Loucy (cell line): Measurements from ENCODE around the gene MRPL33.

ENCODE experiments used
- H2AFZ ChIP-seq: fragments of 200-600 bp; sonication (generic); 2 replicates; pipeline ENCODE4 v1.6.0; 2016; ENCODE audit warnings: antibody characterized with exemption, mild to moderate bottlenecking, low read length, moderate library complexity
- H3F3A ChIP-seq: fragments of 200-600 bp; 2 replicates; pipeline ENCODE4 v1.6.0; 2016; ENCODE audit warnings: antibody characterized with exemption, low read depth, mild to moderate bottlenecking
- H3K27me3 ChIP-seq: fragments of 200-600 bp; sonication (generic); 2 replicates; pipeline ENCODE4 v1.6.1; 2014; ENCODE audit warnings: low read length, mild to moderate bottlenecking; ENCODE audit not compliant: insufficient read depth, poor library complexity, severe bottlenecking
- H3K36me3 ChIP-seq: fragments of 200-600 bp; sonication (generic); 2 replicates; pipeline ENCODE4 v1.6.1; 2016; ENCODE audit warnings: low read length; ENCODE audit not compliant: insufficient read depth
- H3K4me1 ChIP-seq: fragments of 200-600 bp; sonication (generic); 2 replicates; pipeline ENCODE4 v1.5.1; 2014; ENCODE audit warnings: low read length, mild to moderate bottlenecking; ENCODE audit not compliant: insufficient read depth, poor library complexity, severe bottlenecking
- H3K4me2 ChIP-seq: fragments of 200-600 bp; sonication (generic); 2 replicates; pipeline ENCODE4 v1.6.0; 2014; ENCODE audit warnings: antibody characterized with exemption, low read length, low read depth, mild to moderate bottlenecking; ENCODE audit not compliant: poor library complexity, severe bottlenecking
- H3K4me3 ChIP-seq: fragments of 200-600 bp; sonication (generic); 2 replicates; pipeline ENCODE4 v1.5.1; 2014; ENCODE audit warnings: low read length, mild to moderate bottlenecking, mixed read lengths; ENCODE audit not compliant: poor library complexity, severe bottlenecking
- H3K79me2 ChIP-seq: fragments of 200-600 bp; sonication (generic); 2 replicates; pipeline ENCODE4 v1.6.1; 2014; ENCODE audit warnings: low read length; ENCODE audit not compliant: insufficient read depth
- H3K9ac ChIP-seq: fragments of 200-600 bp; sonication (generic); 2 replicates; pipeline ENCODE4 v1.6.0; 2014; ENCODE audit warnings: mild to moderate bottlenecking, low read depth, low read length, moderate library complexity; ENCODE audit not compliant: poor library complexity, severe bottlenecking
- H3K9me2 ChIP-seq: fragments of 200-600 bp; sonication (generic); replicated peaks from 2 replicates; pipeline ENCODE4 v1.6.1; 2016; ENCODE audit warnings: low read depth, low read length, mixed read lengths
- H3K9me3 ChIP-seq: fragments of 200-600 bp; sonication (generic); 2 replicates; pipeline ENCODE4 v1.6.1; 2014; ENCODE audit warnings: mild to moderate bottlenecking, antibody characterized with exemption, low read length, low read depth; ENCODE audit not compliant: insufficient read depth
- H4K20me1 ChIP-seq: fragments of 200-600 bp; sonication (generic); 2 replicates; pipeline ENCODE4 v1.6.0; 2014; ENCODE audit warnings: antibody characterized with exemption, low read length, mild to moderate bottlenecking; ENCODE audit not compliant: insufficient read depth, poor library complexity, severe bottlenecking
- CTCF ChIP-seq: fragments of 200-600 bp; sonication (generic); conservative IDR thresholded peaks from 2 replicates; pipeline ENCODE4 v1.5.1; 2014; ENCODE audit warnings: mild to moderate bottlenecking, antibody characterized with exemption, low read length
- EZH2phosphoT487 ChIP-seq: fragments of 200-600 bp; IDR thresholded peaks from 2 replicates; pipeline ENCODE4 v1.6.1; 2018; ENCODE audit warnings: antibody characterized with exemption, mild to moderate bottlenecking, moderate library complexity, borderline replicate concordance

Gene MRPL33

DNA sequence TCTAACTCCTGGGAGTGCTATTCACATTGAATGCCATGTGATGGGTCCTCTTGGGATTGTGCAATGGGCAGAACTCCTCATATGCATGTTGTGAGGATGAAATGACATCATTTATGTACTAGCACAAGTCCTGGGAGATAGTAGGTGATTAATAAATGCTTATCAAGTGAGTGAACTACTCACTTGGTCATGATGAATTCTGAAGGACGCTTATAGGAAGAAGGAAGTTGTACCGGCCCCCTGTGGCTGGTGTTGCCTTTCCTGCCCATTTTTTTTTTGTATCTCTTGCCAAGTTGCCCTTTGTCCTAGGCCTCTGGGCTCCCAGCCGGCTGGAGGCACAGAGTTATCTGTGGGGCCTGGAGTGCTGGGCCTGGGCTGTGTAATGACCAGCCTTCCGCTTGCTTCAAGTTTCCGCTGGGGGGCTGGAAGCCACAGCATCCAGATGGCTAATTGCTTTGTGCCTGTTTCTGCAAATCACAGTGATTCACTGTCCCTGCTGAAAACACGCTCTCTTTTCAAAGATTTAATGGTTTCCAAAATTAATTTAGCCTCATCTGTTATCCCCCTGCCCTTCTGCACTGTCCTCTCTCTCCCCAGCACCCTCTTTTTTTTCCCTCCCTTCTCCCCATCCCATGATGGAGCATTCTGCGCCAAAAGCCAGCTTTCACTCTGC is 33.7 kb upstream of the MRPL33 start:
- no peaks in the 10 kb centered on the region for H3F3A ChIP-seq
- no peaks in the 10 kb centered on the region for H3K9me3 ChIP-seq
- no peaks in the 10 kb centered on the region for H3K9me2 ChIP-seq
- no peak overlapping the region for H2AFZ ChIP-seq
- no peaks in the 10 kb centered on the region for H3K27me3 ChIP-seq
- H3K4me1 ChIP-seq: no peaks in the 10 kb centered on the region
- no peak overlapping the region for H3K4me2 ChIP-seq
- no peak overlapping the region for H3K4me3 ChIP-seq
- no peaks in the 10 kb centered on the region for H4K20me1 ChIP-seq
- no peaks in the 10 kb centered on the region for H3K36me3 ChIP-seq
- no peaks in the 10 kb centered on the region for H3K79me2 ChIP-seq
- TF ChIP-seq CTCF (no peak), EZH2phosphoT487 (no peak)
- no peak overlapping the region for H3K9ac ChIP-seq

GRCh38 chr2:27738349-27739057 is 33.0 kb upstream of the MRPL33 start:
- Histone ChIP-seq H3K9ac (no peak overlapping the region), H4K20me1 (no peaks in the 10 kb centered on the region), H3K79me2 (no peaks in the 10 kb centered on the region), H3K36me3 (no peaks in the 10 kb centered on the region), H3K27me3 (no peaks in the 10 kb centered on the region), H3F3A (no peaks in the 10 kb centered on the region), H3K4me3 (no peak overlapping the region), H3K4me1 (no peaks in the 10 kb centered on the region), H3K4me2 (no peak overlapping the region), H2AFZ (no peak overlapping the region), H3K9me2 (no peaks in the 10 kb centered on the region), H3K9me3 (no peaks in the 10 kb centered on the region)
- TF ChIP-seq EZH2phosphoT487: no peak
- no peak for TF ChIP-seq CTCF

- no peaks in the 10 kb centered on the region for H4K20me1 ChIP-seq
- no peak for TF ChIP-seq CTCF
- no peak for TF ChIP-seq EZH2phosphoT487
- no peaks in the 10 kb centered on the region for H3K4me1 ChIP-seq
- no peaks in the 10 kb centered on the region for H3K27me3 ChIP-seq
- no peaks in the 10 kb centered on the region for H3K36me3 ChIP-seq
- H3F3A ChIP-seq: no peaks in the 10 kb centered on the region
- H3K4me2 ChIP-seq: no peak overlapping the region
- no peak overlapping the region for H3K4me3 ChIP-seq
- H3K9ac ChIP-seq: no peak overlapping the region
- no peaks in the 10 kb centered on the region for H3K9me2 ChIP-seq
- no peaks in the 10 kb centered on the region for H3K79me2 ChIP-seq
- H3K9me3 ChIP-seq: no peaks in the 10 kb centered on the region
- no peak overlapping the region for H2AFZ ChIP-seq
Measured at GRCh38 chr2:27739058-27739373, 32.5 kb upstream of the MRPL33 start.
